ENCODE measurements around the gene NRN1L. TPM values are rescaled to one million over a fixed set of nuclear protein-coding genes. Genes with fewer than 3 reads are reported as not detected.

The NRN1L gene
- total and polyA plus RNA-seq, 4 donors: 0.14 to 0.33 (median 0.23) TPM

- no peak for TF ChIP-seq REST (IDR thresholded peaks at IDR 0.05)
- TF ChIP-seq FOXA2 (IDR thresholded peaks at IDR 0.05): no peak
- no peak for TF ChIP-seq GABPA (IDR thresholded peaks at IDR 0.05 in 1 of 2, conservative IDR thresholded peaks at IDR 0.05 in 1 of 2)
Observed at GRCh38 chr16:67856927-67857546, 27.6 kb upstream of the NRN1L start (continued).

- WGBS: 34% methylated on average over 3 of the region's 3 CpGs
- TF ChIP-seq REST (IDR thresholded peaks at IDR 0.05) (peak; percentile 81), EGR1 (IDR thresholded peaks at IDR 0.05; ENCODE audit: low read depth in 2 of 2) (peak; percentile 83 to 93), JUND (IDR thresholded peaks at IDR 0.05) (peak; percentile 69 to 96), TAF1 (conservative IDR thresholded peaks at IDR 0.05) (no peak), CTCF (IDR thresholded peaks at IDR 0.05; ENCODE audit: low read depth, low read length, missing input control) (no peak), GABPA (IDR thresholded peaks at IDR 0.05 in 1 of 2, conservative IDR thresholded peaks at IDR 0.05 in 1 of 2) (peak in 1 of 2 donors; percentile 69), MAX (IDR thresholded peaks at IDR 0.05) (peak; percentile 97), FOXA2 (IDR thresholded peaks at IDR 0.05) (peak; percentile 66), RAD21 (IDR thresholded peaks at IDR 0.05) (peak; percentile 55 to 57), HNF4A (conservative IDR thresholded peaks at IDR 0.05) (peak; percentile 88 to 95), YY1 (IDR thresholded peaks at IDR 0.05) (peak; percentile 82), HNF4G (IDR thresholded peaks at IDR 0.05) (peak; percentile 52), SP1 (IDR thresholded peaks at IDR 0.05) (peak; percentile 88), ATF3 (IDR thresholded peaks at IDR 0.05) (peak; percentile 75), ZBTB33 (IDR thresholded peaks at IDR 0.05) (peak; percentile 95), FOXA1 (IDR thresholded peaks at IDR 0.05) (peak; percentile 72), RXRA (IDR thresholded peaks at IDR 0.05) (peak; percentile 89 to 98), NR2F2 (IDR thresholded peaks at IDR 0.05) (peak; percentile 73)
Observed at GRCh38 chr16:67857547-67858233, 27.0 kb upstream of the NRN1L start.

More at GRCh38 chr16:67857547-67858233, 27.0 kb upstream of the NRN1L start:
- DNase-seq (ENCODE audit: low spot score): peak; percentile 55
- Histone ChIP-seq H3K4me3 (ENCODE audit: low read depth in 1 of 3, low read length in 3 of 3) (no peak overlapping the region), H3K9ac (ENCODE audit: low read depth in 1 of 2, low read length in 2 of 2) (no peak overlapping the region), H3K36me3 (ENCODE audit: control insufficient read depth in 4 of 4, insufficient read depth in 3 of 4, low read depth in 1 of 4, low read length in 3 of 4) (no peaks in the 10 kb centered on the region), H3K27ac (ENCODE audit: low read depth in 1 of 2, low read length in 2 of 2) (peak overlapping the region; percentile 77 to 90), H3K27me3 (ENCODE audit: control insufficient read depth in 4 of 4, insufficient read depth in 4 of 4, low read length in 3 of 4) (no peaks in the 10 kb centered on the region), H3K4me1 (ENCODE audit: control insufficient read depth in 4 of 4, insufficient read depth in 4 of 4, low read length in 3 of 4) (peaks cover 11 to 22% (median 17%) of the 10 kb centered on the region in 4 donors), H3K9me3 (ENCODE audit: control insufficient read depth in 4 of 4, low read length in 3 of 4) (no peaks in the 10 kb centered on the region)
